Mucosa of descending colon (tissue), 3 donors: ENCODE measurements around the gene GAGE12G. TPM values are rescaled to one million over a fixed set of nuclear protein-coding genes. Genes with fewer than 3 reads are reported as not detected.
A peak's percentile ranks its signal among the peaks of the same experiment; 100 is the strongest.
"Not testable (repeated sequence)": the region's sequence is repeated elsewhere in the genome, so short reads cannot be mapped to it uniquely, and the experiment has no call there.

Experiments
- ATAC-seq: fragments of 200-7000 bp; cut with Tn5 transposase; one replicate; pipeline ENCODE4 v1.9.1; 2020; ENCODE audit warnings: mild to moderate bottlenecking, moderate library complexity
- DNase-seq, 3 donors: peaks; one replicate each; pipeline ENCODE4 v3.0.0-alpha.2; 2020
- H3K36me3 ChIP-seq: fragments of 200-600 bp; one replicate; pipeline ENCODE4 v1.8.0; 2021; ENCODE audit warnings: low read depth, mild to moderate bottlenecking
- H3K4me1 ChIP-seq: fragments of 200-600 bp; one replicate; pipeline ENCODE4 v1.8.0; 2021; ENCODE audit warnings: low read depth, mild to moderate bottlenecking
- H3K4me3 ChIP-seq: fragments of 200-600 bp; one replicate; pipeline ENCODE4 v1.8.0; 2021; ENCODE audit warnings: mild to moderate bottlenecking
- H3K9me3 ChIP-seq: fragments of 200-600 bp; one replicate; pipeline ENCODE4 v1.8.0; 2021; ENCODE audit warnings: mild to moderate bottlenecking
- intact Hi-C, 2 donors: fragments of 100-400 bp; cut with DNase I in 1 of 2; cut with micrococcal nuclease in 1 of 2; formaldehyde crosslinking; loops; one replicate each; pipeline versions ENCODE4 v1.11.0 to v1.11.1; 2022; cut with DNase I, micrococcal nuclease
- long read RNA-seq, 2 donors: library from polyadenylated mRNA; unstranded; transcript quantifications; one replicate each; pipeline ENCODE4 v2.0.0, GENCODE V29; 2019 to 2021
- total RNA-seq, 3 donors: library from RNA; stranded (reverse); fragmentation: NEBNext Ultra II Directional in 2 of 3; extraction: Animal tissue kit (Norgen Biotek cat#: 25700) in 2 of 3; gene quantifications; one replicate each; pipeline versions ENCODE4 v1.2.1 to v1.2.4, GENCODE V29; 2021 to 2023
- donor health status: DM: no; HTN: no; CAD: no; lungs with moderate emphysema.
- donor health status: DM: no; HTN: no; CAD: no.
- donor health status: DM: no; HTN: yes; CAD: no.

Gene GAGE12G, protein sequence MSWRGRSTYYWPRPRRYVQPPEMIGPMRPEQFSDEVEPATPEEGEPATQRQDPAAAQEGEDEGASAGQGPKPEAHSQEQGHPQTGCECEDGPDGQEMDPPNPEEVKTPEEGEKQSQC
- total RNA-seq, result not detected
- long read RNA-seq, donor 1, result 0 reads
- long read RNA-seq, donor 2, result 0 reads

- intact Hi-C loops, H3K36me3 ChIP-seq, ATAC-seq, DNase-seq, H3K4me3 ChIP-seq, H3K9me3 ChIP-seq, H3K4me1 ChIP-seq: not testable (repeated sequence)
Measured at GRCh38 chrX:49570100-49570499, at the start of gene GAGE12G. Gene GAGE12G (plus strand): TSS chrX:49570400. CDS start chrX:49571555, 1,155 bp downstream.

GRCh38 chrX:49531877-49532276 lies 38.3 kb upstream of the GAGE12G start, which contains the start of gene GAGE12C:
Gene GAGE12C (plus strand): TSS chrX:49532177. CDS start chrX:49533332, 1,155 bp downstream.
- H3K4me1 ChIP-seq, H3K9me3 ChIP-seq, ATAC-seq, intact Hi-C loops, H3K36me3 ChIP-seq, DNase-seq, H3K4me3 ChIP-seq: not testable (repeated sequence)

- H3K9me3 ChIP-seq, DNase-seq, ATAC-seq, H3K4me1 ChIP-seq, H3K4me3 ChIP-seq, H3K36me3 ChIP-seq, intact Hi-C loops: not testable (repeated sequence)
Measured at GRCh38 chrX:49541433-49541832, 28.8 kb upstream of the GAGE12G start, which contains the start of gene GAGE12D. Gene GAGE12D (plus strand): TSS chrX:49541733. CDS start chrX:49542888, 1,155 bp downstream.

DNA sequence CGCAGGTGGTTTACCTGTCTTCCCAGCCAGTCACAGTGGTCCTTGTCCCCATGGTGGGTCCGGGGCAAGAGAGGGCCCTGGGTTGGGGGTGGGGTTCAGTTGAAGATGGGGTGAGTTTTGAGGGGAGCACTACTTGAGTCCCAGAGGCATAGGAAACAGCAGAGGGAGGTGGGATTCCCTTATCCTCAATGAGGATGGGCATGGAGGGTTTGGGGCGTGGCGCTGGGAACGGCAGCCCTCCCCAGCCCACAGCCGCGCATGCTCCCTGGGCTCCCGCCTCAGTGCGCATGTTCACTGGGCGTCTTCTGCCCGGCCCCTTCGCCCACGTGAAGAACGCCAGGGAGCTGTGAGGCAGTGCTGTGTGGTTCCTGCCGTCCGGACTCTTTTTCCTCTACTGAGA lies 19.2 kb upstream of the GAGE12G start, which contains the start of gene GAGE12E:
Gene GAGE12E, plus strand, starts transcription at position 301 of the 400 bp plus-strand sequence. CDS start 1,155 bp downstream, outside the sequence.
- intact Hi-C loops, H3K36me3 ChIP-seq, H3K4me1 ChIP-seq, ATAC-seq, H3K9me3 ChIP-seq, DNase-seq, H3K4me3 ChIP-seq: not testable (repeated sequence)

DNA sequence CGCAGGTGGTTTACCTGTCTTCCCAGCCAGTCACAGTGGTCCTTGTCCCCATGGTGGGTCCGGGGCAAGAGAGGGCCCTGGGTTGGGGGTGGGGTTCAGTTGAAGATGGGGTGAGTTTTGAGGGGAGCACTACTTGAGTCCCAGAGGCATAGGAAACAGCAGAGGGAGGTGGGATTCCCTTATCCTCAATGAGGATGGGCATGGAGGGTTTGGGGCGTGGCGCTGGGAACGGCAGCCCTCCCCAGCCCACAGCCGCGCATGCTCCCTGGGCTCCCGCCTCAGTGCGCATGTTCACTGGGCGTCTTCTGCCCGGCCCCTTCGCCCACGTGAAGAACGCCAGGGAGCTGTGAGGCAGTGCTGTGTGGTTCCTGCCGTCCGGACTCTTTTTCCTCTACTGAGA lies 9.7 kb upstream of the GAGE12G start, which contains the start of gene GAGE12F:
Gene GAGE12F, plus strand, starts transcription at position 301 of the 400 bp plus-strand sequence. CDS start 1,155 bp downstream, outside the sequence.
- ATAC-seq, H3K9me3 ChIP-seq, DNase-seq, H3K4me1 ChIP-seq, H3K36me3 ChIP-seq, H3K4me3 ChIP-seq, intact Hi-C loops: not testable (repeated sequence)

- H3K4me1 ChIP-seq, H3K9me3 ChIP-seq, intact Hi-C loops, H3K4me3 ChIP-seq, H3K36me3 ChIP-seq, ATAC-seq: not testable (repeated sequence)
- DNase-seq, result peak in 1 of 3 donors; percentile 8
Measured at GRCh38 chrX:49568728-49569127, 1.5 kb upstream of the GAGE12G start.

DNA sequence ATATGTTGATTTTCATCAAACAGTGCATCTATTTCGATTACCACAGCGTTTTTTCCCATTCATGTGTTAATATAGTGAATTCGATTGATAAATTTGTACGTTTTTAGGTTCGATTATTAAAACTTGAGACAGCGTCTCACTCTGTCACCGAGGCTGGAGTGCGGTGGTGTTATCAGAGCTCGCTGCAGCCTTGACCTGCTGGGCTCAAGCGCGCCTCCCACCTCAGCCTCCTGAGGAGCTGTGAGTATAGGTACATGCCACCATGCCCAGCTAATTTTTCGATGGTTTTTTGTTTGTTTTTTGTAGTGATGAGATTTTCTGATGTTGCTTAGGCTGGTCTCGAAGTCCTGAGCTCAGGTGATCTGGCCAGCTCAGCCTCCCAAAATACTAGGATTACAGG lies 1.0 kb upstream of the GAGE12G start:
- ATAC-seq, intact Hi-C loops, H3K4me3 ChIP-seq, H3K9me3 ChIP-seq, H3K4me1 ChIP-seq, H3K36me3 ChIP-seq: not testable (repeated sequence)
- DNase-seq, result peak in 1 of 3 donors; percentile 18

- ATAC-seq, H3K4me3 ChIP-seq, DNase-seq, H3K36me3 ChIP-seq, intact Hi-C loops, H3K4me1 ChIP-seq, H3K9me3 ChIP-seq: not testable (repeated sequence)
Measured at GRCh38 chrX:49579649-49580048, 9.4 kb downstream of the GAGE12G start, which contains the start of gene GAGE12H. Gene GAGE12H (plus strand): TSS chrX:49579949. CDS start chrX:49581104, 1,155 bp downstream.

GRCh38 chrX:49589196-49589595 lies 19.0 kb downstream of the GAGE12G start, which contains the start of gene GAGE2A:
Gene GAGE2A (plus strand): TSS chrX:49589496. CDS start chrX:49590651, 1,155 bp downstream.
- H3K4me3 ChIP-seq, H3K9me3 ChIP-seq, DNase-seq, ATAC-seq, H3K36me3 ChIP-seq, H3K4me1 ChIP-seq, intact Hi-C loops: not testable (repeated sequence)

DNA sequence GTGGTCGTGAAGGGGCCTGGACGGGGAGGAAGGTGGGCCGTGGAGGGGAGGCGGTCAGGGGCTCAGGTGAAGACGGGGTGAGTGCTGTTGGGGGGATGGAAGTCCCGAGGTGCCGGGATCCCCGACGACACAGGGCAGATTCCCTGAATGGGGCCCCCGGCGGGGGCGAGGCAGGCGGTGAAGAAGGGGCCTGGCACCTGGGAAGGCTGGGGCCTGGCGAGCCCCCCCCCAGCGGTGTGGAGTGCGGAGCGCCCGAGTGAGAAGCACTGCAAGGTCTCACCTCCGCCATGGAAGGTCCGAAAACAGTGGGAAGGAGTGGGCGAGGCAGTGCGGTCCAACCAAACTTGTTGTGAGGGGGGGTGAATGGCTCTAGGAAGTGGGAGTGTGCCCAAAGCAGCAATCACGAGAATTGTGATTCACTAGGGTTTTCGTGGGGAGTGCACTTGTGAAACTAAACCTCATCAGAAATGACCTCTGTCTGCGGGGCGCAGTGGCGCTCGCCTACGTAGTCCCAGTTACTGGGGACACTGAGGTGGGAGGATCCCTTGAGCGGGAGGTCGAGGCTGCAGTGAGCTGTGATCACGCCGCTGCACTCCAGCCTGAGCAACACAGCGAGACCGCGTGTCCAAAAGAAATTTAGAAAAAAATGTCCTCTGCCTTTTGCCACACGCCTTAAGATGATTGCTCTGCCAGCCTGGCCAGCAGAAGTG lies 19.7 kb downstream of the GAGE12G start:
- H3K4me3 ChIP-seq, H3K9me3 ChIP-seq, H3K4me1 ChIP-seq, ATAC-seq, intact Hi-C loops, H3K36me3 ChIP-seq: not testable (repeated sequence)
- peak in 2 of 3 donors; percentile 10 to 61 for DNase-seq

DNA sequence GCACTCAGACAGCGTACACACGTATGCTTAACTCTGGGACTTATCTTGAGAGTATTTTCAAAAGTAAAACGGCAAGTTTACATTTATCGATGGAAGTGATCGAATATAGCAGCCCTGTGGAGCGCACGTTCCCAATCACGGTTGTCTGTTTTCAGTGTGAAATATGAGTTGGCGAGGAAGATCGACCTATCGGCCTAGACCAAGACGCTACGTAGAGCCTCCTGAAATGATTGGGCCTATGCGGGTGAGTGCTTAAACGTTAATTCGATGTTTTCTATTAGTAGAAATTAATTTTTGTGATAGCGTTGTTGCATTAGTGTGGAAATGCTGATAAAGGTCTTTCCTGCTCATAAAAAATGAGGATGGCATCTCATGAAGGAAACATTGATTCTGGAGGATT lies 20.3 kb downstream of the GAGE12G start:
- intact Hi-C loops, H3K4me1 ChIP-seq, H3K9me3 ChIP-seq, H3K36me3 ChIP-seq, ATAC-seq, H3K4me3 ChIP-seq, DNase-seq: not testable (repeated sequence)

DNA sequence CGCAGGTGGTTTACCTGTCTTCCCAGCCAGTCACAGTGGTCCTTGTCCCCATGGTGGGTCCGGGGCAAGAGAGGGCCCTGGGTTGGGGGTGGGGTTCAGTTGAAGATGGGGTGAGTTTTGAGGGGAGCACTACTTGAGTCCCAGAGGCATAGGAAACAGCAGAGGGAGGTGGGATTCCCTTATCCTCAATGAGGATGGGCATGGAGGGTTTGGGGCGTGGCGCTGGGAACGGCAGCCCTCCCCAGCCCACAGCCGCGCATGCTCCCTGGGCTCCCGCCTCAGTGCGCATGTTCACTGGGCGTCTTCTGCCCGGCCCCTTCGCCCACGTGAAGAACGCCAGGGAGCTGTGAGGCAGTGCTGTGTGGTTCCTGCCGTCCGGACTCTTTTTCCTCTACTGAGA lies 28.5 kb downstream of the GAGE12G start, which contains the start of gene GAGE1:
Gene GAGE1, plus strand, starts transcription at position 301 of the 400 bp plus-strand sequence. CDS start 1,155 bp downstream, outside the sequence.
- H3K4me1 ChIP-seq, DNase-seq, ATAC-seq, H3K4me3 ChIP-seq, H3K36me3 ChIP-seq, H3K9me3 ChIP-seq, intact Hi-C loops: not testable (repeated sequence)
